Liver (tissue), 3 donors: ENCODE measurements around the gene KRTAP1-3.

Experiments
- FOXA2 ChIP-seq: IDR thresholded peaks from 2 replicates; pipeline ENCODE4 v1.6.1; 2016; ENCODE audit warnings: antibody characterized with exemption
- GABPA ChIP-seq, 2 donors: IDR thresholded peaks in 1 of 2; conservative IDR thresholded peaks in 1 of 2; 2 replicates each; pipeline ENCODE4 v1.6.1; 2016; ENCODE audit warnings: antibody characterized with exemption in 2 of 2, mild to moderate bottlenecking in 1 of 2, moderate library complexity in 1 of 2
- HNF4A ChIP-seq, 2 donors: conservative IDR thresholded peaks; 2 replicates each; pipeline ENCODE4 v1.6.1; 2016; ENCODE audit warnings: antibody characterized with exemption in 2 of 2, mild to moderate bottlenecking in 2 of 2
- HNF4G ChIP-seq: IDR thresholded peaks from 2 replicates; pipeline ENCODE4 v1.6.1; 2016; ENCODE audit warnings: antibody characterized with exemption
- MAX ChIP-seq: IDR thresholded peaks from 2 replicates; pipeline ENCODE4 v1.6.1; 2016; ENCODE audit warnings: antibody characterized with exemption
- RAD21 ChIP-seq, 2 donors: IDR thresholded peaks; 2 replicates each; pipeline ENCODE4 v1.6.1; 2016; ENCODE audit warnings: antibody characterized with exemption in 2 of 2, mild to moderate bottlenecking in 2 of 2
- SP1 ChIP-seq: IDR thresholded peaks from 2 replicates; pipeline ENCODE4 v1.6.1; 2018; ENCODE audit warnings: antibody characterized with exemption, mild to moderate bottlenecking
- TAF1 ChIP-seq: conservative IDR thresholded peaks from 2 replicates; pipeline ENCODE4 v1.6.1; 2016; ENCODE audit warnings: antibody characterized with exemption, mild to moderate bottlenecking
- YY1 ChIP-seq: IDR thresholded peaks from 2 replicates; pipeline ENCODE4 v1.6.1; 2016; ENCODE audit warnings: antibody characterized with exemption, mild to moderate bottlenecking
- TF ChIP-seq, protein P1 (sequence below): fragments of 150-350 bp; IDR thresholded peaks from 2 replicates; pipeline ENCODE4 v1.5.1; 2017; ENCODE audit warnings: improper control_type of control experiment, low read depth, low read length; ENCODE audit not compliant: missing input control
- TF ChIP-seq, protein P2 (sequence below): IDR thresholded peaks from 2 replicates; pipeline ENCODE4 v1.6.1; 2016; ENCODE audit warnings: antibody characterized with exemption
- TF ChIP-seq, protein P3 (sequence below): IDR thresholded peaks from 2 replicates; pipeline ENCODE4 v1.6.1; 2016; ENCODE audit warnings: antibody characterized with exemption, mild to moderate bottlenecking
- donor health status: healthy.
- donor health status: healthy.

DNA sequence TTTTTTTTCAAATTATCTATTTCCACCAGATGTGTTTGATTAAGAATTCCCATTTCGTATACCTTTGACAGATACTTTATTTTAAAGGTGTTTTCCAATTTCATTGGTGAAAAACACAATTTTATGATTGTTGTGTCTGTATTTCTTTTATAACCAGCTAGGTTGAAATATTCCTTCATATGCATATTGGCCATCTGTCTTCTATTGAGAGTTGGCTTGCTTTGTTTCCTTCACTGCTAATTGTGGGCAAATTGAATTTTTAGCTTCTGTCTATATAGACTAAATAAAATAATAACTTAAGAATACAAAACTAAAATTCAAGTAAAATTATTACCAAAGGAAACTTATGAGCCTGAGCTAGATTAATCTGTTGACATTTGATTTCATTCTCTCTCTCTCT is 39.6 kb downstream of the KRTAP1-3 start:
- TF ChIP-seq YY1 (no peak), SP1 (no peak), TAF1 (no peak), MAX (no peak), RAD21 (IDR thresholded peaks at IDR 0.05) (no peak), HNF4A (conservative IDR thresholded peaks at IDR 0.05) (no peak), FOXA2 (no peak), GABPA (IDR thresholded peaks at IDR 0.05 in 1 of 2, conservative IDR thresholded peaks at IDR 0.05 in 1 of 2) (no peak), HNF4G (no peak)
- TF ChIP-seq, protein P1, sequence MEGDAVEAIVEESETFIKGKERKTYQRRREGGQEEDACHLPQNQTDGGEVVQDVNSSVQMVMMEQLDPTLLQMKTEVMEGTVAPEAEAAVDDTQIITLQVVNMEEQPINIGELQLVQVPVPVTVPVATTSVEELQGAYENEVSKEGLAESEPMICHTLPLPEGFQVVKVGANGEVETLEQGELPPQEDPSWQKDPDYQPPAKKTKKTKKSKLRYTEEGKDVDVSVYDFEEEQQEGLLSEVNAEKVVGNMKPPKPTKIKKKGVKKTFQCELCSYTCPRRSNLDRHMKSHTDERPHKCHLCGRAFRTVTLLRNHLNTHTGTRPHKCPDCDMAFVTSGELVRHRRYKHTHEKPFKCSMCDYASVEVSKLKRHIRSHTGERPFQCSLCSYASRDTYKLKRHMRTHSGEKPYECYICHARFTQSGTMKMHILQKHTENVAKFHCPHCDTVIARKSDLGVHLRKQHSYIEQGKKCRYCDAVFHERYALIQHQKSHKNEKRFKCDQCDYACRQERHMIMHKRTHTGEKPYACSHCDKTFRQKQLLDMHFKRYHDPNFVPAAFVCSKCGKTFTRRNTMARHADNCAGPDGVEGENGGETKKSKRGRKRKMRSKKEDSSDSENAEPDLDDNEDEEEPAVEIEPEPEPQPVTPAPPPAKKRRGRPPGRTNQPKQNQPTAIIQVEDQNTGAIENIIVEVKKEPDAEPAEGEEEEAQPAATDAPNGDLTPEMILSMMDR = no peak
- TF ChIP-seq, protein P2, sequence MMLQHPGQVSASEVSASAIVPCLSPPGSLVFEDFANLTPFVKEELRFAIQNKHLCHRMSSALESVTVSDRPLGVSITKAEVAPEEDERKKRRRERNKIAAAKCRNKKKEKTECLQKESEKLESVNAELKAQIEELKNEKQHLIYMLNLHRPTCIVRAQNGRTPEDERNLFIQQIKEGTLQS = no peak
- TF ChIP-seq, protein P3, sequence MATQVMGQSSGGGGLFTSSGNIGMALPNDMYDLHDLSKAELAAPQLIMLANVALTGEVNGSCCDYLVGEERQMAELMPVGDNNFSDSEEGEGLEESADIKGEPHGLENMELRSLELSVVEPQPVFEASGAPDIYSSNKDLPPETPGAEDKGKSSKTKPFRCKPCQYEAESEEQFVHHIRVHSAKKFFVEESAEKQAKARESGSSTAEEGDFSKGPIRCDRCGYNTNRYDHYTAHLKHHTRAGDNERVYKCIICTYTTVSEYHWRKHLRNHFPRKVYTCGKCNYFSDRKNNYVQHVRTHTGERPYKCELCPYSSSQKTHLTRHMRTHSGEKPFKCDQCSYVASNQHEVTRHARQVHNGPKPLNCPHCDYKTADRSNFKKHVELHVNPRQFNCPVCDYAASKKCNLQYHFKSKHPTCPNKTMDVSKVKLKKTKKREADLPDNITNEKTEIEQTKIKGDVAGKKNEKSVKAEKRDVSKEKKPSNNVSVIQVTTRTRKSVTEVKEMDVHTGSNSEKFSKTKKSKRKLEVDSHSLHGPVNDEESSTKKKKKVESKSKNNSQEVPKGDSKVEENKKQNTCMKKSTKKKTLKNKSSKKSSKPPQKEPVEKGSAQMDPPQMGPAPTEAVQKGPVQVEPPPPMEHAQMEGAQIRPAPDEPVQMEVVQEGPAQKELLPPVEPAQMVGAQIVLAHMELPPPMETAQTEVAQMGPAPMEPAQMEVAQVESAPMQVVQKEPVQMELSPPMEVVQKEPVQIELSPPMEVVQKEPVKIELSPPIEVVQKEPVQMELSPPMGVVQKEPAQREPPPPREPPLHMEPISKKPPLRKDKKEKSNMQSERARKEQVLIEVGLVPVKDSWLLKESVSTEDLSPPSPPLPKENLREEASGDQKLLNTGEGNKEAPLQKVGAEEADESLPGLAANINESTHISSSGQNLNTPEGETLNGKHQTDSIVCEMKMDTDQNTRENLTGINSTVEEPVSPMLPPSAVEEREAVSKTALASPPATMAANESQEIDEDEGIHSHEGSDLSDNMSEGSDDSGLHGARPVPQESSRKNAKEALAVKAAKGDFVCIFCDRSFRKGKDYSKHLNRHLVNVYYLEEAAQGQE = no peak
